SK-N-MC (cell line): Measurements from ENCODE around the gene RPL38.

Experiments used
- EZH2 ChIP-seq: fragments of 200-600 bp; sonication (generic); IDR thresholded peaks from one replicate; pipeline ENCODE4 v1.6.1; 2017; ENCODE audit warnings: antibody characterized with exemption
- FOXP2 ChIP-seq: optimal IDR thresholded peaks from 2 replicates; pipeline ENCODE3; 2011; ENCODE audit warnings: mild to moderate bottlenecking, moderate library complexity; ENCODE audit not compliant: insufficient read depth; ENCODE audit errors: extremely low read length, control extremely low read depth
- POLR2AphosphoS5 ChIP-seq: IDR thresholded peaks from 2 replicates; pipeline ENCODE4 v1.6.1; 2012; ENCODE audit warnings: mild to moderate bottlenecking, low read depth, low read length, borderline replicate concordance

- TF ChIP-seq EZH2 (no peak), POLR2AphosphoS5 (no peak), FOXP2 (no peak)
Observed at GRCh38 chr17:74244128-74244527, 40.6 kb downstream of the RPL38 start.
